ENCODE data around the gene AGAP1.

AGAP1 gene

DNA sequence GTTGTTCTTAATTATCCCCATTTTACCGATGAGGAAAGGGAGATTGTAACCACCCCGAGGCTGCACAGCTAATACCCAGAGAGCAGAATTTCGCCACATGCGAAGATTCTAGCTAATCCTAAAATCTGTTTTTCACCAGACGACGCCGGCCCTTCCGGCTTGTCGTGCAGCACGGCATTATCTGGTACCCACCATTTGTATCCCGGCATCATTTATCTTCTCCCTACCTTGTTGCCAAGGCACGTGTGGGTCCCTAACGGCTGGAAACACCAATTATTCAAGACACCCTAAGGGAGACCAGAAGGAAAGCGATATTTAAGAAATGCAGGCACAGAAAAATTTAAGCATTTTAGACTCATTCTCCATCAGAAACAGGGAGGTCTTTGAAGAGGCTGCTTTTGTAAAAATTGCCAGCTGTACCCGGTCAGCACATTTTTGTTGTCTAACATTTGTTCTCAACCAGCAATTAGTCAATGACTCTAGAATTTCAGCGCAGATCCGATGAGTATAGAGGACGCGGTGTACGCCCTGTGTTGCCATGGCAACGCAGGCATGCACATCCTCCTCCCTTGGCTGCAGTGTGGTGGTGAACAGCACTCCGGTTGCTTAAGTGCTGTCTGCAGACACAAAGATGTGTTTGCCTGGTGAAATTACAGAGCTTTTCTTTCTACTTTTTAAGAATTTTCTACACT, 111.6 kb downstream of the AGAP1 start:
- in situ Hi-C loops (cut with MboI; ENCODE audit: low sequenced_read_pairs) = no loop called here

DNA sequence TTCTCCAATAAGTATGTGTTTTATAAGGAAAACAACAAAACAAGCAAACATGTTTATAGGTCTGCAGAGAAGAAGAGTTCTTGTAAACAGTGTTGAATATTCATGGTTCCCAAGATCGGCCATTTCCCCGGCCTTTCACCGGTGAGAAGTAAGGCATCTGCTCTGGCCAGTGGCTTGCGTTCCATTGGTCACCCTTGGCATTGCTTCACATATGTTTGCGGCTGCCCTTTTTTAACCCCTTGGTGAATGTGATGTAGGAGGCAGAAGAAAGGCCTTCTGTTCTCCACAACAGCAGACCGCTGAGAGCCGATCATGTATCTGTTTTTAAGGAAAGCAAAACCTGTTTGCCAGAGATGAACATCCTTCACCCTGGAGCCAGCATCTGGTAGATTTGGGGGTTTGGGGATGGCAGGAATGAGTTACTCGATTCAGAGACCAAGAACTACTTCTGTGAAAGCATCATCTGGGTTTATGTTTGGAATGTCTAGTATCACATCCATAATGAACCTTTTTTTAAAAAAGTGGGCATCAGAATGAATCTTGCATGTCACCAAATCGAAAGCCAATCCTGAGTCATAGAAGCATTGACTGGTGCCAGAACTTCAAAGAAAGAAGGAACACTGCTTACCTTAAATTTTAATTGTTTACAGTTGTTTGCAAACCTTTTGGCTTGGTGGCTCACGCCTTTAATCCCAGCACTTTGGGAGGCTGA, 112.3 kb downstream of the AGAP1 start:
- in situ Hi-C loops (cut with MboI; ENCODE audit: low sequenced_read_pairs) = no loop called here

DNA sequence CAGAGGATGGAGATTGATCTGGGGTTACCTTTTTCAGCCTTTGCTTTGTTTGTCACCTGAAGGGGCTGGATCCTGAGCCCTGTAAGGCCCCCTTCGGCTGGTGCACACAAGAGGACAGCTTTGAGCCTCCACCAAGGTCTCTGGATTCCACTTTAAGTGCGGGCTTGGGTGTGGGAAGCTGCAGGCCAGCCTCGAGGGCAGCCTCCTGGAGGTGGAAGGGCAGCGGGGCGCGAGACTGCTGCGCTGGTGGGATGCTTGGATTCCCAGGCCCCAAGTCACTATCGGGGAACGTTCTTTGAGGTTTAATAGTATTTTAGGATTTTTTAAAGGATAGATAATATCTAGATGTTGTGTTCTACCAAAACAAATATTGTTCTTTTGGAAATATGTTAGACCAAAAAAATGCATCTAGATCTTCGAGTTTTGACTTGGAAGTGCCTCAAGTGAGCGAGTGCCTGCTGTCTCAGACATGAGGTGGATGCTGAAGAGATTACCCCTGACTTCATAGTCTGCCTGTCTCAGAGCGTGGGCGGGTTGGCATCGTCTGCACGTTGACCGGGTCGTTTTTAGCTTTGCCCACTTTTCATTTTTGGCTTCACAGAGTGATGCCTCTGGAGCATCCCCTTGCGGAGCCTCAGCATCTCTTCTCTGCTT, 113.8 kb downstream of the AGAP1 start:
- in situ Hi-C loops (cut with MboI; ENCODE audit: low sequenced_read_pairs) = no loop called here

DNA sequence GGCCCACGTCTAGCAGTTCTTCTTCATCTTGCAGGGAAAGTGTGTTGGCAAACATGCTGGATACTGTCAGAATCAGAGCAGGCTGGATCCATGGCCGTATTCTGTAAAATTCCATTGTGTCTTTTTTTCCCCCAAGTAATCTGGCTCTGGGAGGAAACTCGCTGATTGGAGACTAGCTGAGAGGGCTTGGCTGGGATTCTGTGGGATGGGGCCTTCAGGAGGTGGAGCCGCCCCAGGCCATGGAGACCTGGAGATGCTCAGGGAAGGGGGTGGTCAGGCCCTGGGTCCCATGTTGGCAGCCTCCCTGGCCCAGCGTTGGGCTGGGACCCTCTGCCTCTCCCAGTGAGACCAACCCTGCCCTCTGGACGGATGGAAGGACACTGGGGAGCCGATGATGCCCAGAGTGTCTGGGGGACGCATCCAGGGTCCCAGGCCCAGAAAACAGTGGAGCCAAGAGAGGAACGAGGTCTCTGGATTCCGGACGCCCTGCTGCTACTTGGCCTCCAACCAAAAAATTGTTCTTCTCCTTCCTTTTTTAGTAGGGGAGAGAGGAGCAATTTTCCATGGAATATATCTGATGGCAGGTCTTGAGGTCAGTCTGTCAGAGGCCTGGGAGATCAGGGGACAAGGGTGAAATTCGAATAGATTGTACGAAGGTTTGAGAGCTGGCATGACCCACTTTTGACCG, 114.5 kb downstream of the AGAP1 start:
- in situ Hi-C loops (cut with MboI; ENCODE audit: low sequenced_read_pairs) = no loop called here

DNA sequence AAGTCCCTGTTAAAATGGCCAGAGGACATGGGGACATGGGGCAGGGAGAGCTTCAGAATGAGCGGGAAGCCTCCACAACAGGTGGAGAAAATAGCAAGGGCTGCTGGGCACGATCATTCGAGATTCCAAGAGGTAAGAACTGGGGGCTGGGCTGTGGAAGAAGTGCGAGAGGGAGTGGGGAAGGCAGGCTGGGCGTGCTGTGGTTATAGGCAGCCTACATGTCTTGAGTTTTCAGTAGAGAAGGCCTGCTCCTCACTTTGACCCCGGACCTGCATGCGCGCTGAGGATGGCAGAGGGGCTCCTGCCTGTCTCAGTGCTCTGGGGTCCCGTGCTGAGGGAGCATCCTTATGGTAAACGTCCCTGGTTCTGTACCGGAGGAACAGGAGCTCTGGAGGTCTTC, 115.5 kb downstream of the AGAP1 start:
- in situ Hi-C loops (cut with MboI; ENCODE audit: low sequenced_read_pairs) = no loop called here

DNA sequence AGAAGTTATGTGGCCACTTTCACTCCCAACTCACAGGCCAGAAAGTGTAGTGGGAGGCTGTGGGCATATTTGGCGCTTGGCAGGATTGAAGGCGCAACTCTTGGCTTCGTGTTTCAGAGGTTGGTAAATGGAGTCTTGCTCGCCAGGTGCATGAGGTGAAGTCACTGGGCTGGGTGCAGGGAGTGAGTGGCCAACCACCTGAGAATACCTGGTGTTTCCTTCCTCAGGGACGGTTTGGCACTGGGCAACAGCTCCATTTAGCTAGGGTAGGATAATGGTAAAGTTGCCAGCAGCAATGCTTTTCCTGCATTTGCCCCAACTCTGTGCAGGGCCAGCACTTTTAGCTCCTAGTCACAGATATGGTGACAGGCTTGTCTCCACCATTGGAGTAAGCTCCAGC, 115.9 kb downstream of the AGAP1 start:
- in situ Hi-C loops (cut with MboI; ENCODE audit: low sequenced_read_pairs) = no loop called here

DNA sequence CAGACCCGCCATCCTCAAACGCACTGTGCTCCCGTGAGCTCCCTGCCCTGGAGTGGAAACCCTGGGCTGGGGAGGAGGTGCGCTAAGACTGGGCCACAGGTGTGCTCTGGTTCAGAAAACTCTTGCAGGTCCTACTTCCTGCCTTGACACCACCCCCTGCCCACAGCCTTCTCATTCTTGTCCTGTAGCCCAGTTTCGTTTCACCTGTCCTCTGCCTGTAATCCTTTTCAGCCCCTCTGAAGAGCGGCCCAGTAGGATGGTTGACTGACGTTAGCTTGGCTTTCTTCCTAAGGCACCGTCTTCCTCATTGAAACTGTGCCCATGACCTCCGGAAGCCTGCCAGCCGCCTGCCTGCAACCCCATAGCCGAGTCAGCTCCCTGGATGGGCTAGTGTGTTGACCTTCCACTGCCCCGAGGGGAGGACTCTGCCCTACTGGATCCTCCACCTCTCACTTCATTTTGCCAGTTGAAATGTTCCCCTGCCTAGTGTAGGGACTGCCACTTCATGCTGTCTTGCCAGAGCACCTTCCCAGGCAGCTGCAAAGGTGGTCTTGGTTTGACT, 116.9 kb downstream of the AGAP1 start:
- in situ Hi-C loops (cut with MboI; ENCODE audit: low sequenced_read_pairs) = no loop called here

DNA sequence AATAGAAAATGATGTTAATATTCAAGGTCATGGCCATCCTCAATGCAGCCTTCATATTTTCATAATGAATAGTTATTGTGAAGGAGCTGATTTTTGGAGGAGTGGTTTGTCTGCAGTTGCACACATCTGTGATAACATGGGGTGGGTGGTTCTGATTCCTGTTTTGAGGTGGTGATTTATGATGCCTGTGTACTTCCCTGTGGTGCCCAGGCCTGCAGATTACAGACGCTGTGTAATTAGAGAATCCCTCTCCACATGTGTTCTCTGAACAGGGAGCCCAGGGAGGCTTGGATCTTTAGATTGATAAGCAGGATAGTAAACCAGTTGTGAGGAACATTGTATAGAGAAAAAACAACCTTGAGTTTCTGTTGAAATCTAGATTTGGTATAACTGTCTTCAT, 117.5 kb downstream of the AGAP1 start:
- in situ Hi-C loops (cut with MboI; ENCODE audit: low sequenced_read_pairs) = no loop called here

DNA sequence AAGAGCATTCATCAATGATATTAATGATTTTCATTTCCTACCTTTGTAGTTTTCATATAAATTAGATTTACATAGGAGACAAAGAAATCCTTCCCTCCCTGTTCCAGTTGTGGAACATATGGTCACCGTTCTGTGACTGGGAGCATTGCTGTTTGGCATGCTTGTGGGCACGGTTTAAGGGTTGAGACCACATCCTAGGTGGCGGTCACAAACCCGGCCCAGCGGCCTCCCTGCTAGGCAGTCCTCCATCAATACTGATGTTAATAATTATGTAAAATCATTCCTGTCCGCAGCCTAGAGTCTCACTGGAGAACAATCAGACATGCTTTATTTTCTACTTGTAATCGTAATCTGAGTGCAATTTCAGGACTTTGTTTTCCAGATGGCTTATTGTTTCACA, 117.9 kb downstream of the AGAP1 start:
- in situ Hi-C loops (cut with MboI; ENCODE audit: low sequenced_read_pairs) = no loop called here

DNA sequence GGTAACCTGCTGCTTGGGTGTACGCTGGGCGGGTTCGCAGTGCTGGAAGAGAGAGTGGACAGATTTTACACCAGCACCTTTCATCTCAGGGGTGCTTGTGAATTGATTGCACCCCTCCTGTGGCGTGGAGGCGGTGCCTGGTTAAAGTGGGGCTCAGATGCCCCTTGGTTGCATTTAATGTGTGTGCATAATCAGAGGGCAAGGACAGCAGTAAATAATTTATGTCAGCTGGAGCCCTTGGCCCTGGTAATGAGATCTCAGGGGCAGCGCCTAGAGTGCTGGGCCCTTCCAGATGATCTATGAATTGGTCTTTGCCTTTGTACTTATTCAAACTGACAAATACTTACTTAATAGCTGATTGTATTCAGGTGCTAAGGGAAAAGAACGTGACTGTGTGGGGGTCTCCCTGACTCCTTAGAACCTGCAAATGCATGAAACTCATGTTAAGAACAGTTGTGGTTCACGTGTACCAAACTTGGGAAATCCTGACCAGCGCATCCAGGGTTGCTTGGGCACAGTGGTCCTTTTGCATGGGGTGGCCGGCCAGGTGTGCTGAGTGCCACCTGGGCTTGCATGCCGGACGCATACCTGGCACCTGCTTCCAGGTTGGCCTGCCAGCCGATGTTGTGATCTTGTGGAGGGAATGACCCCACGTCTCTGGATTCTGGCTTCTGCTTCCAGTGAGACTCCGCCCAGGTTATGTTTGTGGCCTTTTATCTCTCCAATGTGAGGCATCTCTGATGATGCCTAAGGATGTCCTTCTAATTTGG, 118.5 kb downstream of the AGAP1 start:
- in situ Hi-C loops (cut with MboI; ENCODE audit: low sequenced_read_pairs) = no loop called here

DNA sequence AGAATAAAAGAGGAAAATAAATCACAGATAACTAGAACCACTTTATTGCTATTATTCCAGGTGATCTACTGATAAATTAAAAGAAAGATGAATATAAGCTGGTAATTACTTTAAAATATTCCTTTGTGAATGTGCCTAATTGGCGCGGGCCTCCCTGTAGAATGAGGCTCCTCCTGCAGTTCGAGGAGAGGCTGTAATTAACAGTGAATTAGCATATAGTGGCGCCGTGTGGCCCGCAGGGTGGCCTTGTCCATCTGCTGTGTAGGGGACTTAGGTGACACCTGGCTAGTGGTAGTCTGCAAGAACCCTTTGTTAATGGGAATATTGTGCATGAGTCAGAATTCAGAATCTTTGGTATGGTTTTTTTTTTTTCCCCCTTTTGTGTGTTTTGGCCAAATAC, 119.8 kb downstream of the AGAP1 start:
- in situ Hi-C loops (cut with MboI; ENCODE audit: low sequenced_read_pairs) = no loop called here

DNA sequence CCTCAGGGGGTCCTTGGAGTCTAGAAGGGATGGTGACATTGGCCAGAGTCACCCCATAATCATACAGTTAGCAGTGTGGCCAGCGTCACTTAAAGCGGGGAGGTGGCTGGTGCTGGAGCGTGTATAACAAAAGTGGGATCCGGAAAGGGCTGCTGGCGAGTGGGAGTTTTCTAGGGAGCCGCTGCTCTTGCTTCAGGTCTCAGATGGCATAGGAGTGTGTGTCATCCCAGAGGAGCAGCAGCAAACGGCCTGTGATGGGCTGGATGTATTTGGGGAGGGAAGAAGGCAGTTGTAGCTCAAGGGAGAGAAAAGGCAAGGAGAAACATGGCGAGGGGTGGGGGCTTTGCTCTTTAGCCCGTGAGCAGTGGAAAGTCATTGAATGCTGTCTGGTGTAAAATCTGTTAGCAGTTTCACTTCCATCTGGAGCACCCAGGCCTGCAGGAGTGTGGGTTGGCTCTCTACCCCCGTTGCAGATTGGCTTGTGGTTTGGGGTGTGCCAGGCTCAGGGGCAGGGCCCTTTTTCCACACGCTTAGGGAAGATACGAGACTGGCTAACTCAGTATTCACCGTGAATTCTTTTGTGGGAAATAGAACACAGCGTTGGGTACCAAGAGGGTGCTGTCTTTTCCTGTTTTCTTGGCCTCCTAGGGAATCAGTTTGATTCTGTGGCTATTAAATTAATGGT, 120.5 kb downstream of the AGAP1 start:
- in situ Hi-C loops (cut with MboI; ENCODE audit: low sequenced_read_pairs) = no loop called here

DNA sequence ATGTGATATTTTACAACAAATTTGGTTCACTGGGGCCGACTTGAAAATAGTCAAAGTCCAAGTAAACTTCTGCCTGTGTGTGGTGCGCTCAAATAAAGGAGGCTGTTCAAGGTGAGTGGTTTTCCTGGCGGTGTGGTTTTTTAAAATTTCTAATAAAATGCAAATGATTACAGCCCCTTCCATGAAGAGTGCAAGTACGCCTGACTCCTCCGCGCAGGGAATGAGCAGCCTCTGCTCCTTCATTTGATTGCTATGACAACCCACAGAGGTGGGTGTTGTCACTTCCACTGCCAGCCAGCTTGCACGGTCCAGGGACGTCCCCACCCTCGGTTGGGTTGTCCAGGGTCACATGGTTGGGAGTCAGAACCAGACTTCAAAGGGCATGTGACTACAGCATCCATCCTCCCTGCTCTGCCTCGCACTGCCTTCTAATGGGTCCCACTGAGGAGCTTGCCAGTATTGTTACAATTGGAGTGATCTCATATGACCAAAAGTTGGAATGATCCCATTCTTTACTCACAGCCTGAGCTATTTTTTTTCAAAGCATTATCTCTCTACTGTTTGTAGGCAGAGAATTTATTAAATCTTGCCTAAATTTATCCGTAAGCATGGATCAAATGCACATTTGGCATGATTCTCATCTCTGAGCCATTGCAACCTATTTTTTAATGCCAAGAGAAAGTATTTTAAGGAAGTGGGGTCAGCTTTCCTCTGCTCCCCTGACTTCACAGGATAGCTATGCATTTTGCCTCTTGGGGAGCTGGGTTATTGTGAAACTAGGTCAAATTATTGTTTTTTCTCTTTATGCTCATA, 121.3 kb downstream of the AGAP1 start:
- in situ Hi-C loops (cut with MboI; ENCODE audit: low sequenced_read_pairs) = no loop called here

DNA sequence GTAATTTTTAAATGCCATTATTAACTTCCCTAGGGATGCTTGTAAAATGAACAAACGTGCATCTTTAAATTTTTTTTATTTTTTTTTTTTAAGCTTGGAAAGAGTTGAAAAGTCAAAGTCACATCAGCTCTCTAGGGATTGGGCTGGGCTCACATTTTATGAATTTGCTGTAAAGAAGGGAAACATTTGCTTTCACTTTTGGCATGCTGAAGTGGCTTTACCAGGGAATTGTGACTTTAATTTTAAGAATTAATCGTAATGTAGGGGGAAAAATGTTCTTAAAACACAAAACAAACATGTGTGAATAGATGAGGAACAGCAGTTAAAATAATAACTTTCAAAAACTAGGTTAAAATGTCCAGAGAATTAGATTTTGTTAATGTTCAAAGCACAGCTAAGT, 123.0 kb downstream of the AGAP1 start:
- in situ Hi-C loops (cut with MboI; ENCODE audit: low sequenced_read_pairs) = no loop called here

DNA sequence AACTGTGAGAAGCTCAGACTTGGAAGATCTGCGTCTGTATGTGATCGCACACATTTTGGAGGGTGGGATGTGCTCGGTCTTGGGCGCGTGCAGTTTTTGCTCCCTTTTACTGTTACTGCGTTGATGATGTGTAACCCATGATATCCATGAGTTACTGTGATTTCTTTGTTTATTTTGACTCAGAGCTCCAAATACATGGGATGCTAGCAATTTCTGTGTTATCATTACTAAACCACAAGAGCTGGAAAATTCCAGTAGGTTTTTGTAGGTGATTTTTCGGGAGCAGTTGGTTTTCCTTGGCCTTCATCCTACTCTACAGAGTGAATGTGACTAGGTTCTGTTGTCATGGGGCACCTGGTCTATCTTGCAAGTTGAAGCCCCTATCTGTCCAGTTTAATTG, 124.2 kb downstream of the AGAP1 start:
- in situ Hi-C loops (cut with MboI; ENCODE audit: low sequenced_read_pairs) = no loop called here

DNA sequence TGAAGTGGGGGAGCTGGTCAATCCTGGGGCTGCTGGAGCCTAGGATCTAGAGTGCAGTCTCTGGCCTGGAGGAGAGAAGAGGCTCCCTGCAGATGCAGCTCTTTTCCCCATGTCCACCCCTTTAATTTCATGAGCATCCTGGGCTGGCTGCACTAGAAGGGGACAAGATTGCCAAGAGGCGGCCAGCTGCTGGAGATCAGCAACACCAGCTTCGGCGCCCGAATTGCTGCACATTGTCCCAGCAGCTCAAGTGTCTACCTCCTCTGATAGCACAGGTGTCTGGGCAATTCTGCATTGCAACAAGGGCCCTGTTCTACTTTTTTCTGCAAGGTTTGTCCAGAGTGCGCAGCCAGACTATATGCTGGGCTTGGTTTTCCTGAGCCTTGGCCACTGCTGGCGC, 125.7 kb downstream of the AGAP1 start:
- in situ Hi-C loops (cut with MboI; ENCODE audit: low sequenced_read_pairs) = no loop called here

DNA sequence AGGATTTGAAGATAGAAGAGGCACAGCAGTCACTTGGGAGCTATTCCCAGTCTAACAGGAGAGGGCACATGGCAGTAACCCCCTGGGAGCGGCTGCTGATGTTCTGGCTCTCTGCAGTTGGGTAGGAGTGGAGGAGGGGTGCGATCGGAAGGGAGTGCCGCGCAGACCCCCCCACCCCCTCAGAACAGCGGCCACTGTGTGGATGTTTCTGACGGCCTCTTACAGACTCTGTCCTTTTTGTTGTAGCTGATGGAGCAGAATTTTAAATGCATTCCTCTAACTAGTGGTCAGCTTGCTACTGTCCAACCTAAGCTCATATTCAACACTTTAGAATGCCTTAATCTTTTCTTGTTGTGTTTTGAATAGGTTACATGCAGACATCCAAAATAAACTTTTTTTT, 127.9 kb downstream of the AGAP1 start:
- in situ Hi-C loops (cut with MboI; ENCODE audit: low sequenced_read_pairs) = no loop called here

DNA sequence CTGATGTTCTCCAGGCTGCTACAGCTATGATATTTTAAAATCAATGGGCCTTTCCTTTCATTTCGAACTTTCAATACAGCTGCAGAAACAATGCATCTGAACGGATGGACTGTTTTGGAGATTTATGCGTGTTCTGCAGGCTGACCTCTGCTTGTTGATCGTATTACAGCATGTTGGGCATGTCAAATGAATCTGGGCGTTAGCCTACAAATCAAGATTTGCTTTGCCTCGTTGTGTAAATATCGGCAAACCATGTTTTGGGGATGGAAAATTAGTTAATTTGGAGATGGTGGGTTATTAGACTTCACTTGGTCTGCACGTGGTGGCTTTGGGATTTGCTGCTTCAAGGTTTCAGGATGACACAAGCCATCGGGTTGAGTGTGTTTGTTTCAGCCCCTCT, 129.3 kb downstream of the AGAP1 start:
- in situ Hi-C loops (cut with MboI; ENCODE audit: low sequenced_read_pairs) = no loop called here

DNA sequence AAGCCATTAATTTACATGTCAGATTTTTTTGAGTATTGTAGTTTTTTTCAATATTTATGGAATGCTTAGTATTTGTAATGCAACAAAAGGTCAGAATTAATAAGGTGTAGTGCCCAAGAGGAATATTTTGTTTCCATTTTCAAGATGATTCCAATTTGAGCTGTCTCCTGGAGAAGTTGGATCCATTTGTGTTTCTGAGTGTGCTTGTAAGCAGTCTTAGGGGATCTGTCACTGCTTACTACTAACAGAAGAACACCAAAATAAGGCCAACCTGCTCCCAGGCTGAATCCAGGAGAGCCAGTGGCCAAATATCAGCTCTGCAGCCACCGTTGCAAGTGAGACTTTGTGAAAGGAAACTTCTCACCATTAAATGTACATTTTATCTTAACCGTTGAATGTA, 129.9 kb downstream of the AGAP1 start:
- in situ Hi-C loops (cut with MboI; ENCODE audit: low sequenced_read_pairs) = no loop called here

Data from hTERT RPE-1 (cell line).